Adrenal gland (tissue), 12 donors: ENCODE measurements around the gene DPY30. TPM values are rescaled to one million over a fixed set of nuclear protein-coding genes. Genes with fewer than 3 reads are reported as not detected.
"Not testable (repeated sequence)": the region's sequence is repeated elsewhere in the genome, so short reads cannot be mapped to it uniquely, and the experiment has no call there.

Experiments used
- DNase-seq, 7 donors: peaks; one replicate each; pipeline ENCODE4 v3.0.0-alpha.2; 2019 to 2020
- H3K27ac ChIP-seq, 5 donors: fragments of 200-600 bp; sonication (generic) in 4 of 5; 1 replicate in 3 of 5; 2 replicates in 2 of 5; pipeline versions ENCODE4 v1.5.1 to v1.8.0; 2016 to 2020; ENCODE audit warnings: mild to moderate bottlenecking in 1 of 5
- H3K27me3 ChIP-seq: fragments of 200-600 bp; 2 replicates; pipeline ENCODE4 v1.8.0; 2021
- H3K36me3 ChIP-seq, 2 donors: fragments of 200-600 bp; replicated peaks in 1 of 2; 1 replicate in 1 of 2; 2 replicates in 1 of 2; pipeline versions ENCODE4 v1.5.1 to v1.8.0; 2018 to 2022
- H3K4me1 ChIP-seq, 2 donors: fragments of 200-600 bp; replicated peaks in 1 of 2; 1 replicate in 1 of 2; 2 replicates in 1 of 2; pipeline versions ENCODE4 v1.5.1 to v1.8.0; 2018 to 2021
- H3K4me3 ChIP-seq, 4 donors: fragments of 200-600 bp; sonication (generic) in 3 of 4; one replicate each; pipeline ENCODE4 v1.5.1; 2016 to 2018
- H3K9me3 ChIP-seq, 3 donors: fragments of 200-600 bp; sonication (generic) in 1 of 3; replicated peaks in 1 of 3; 1 replicate in 2 of 3; 2 replicates in 1 of 3; pipeline versions ENCODE4 v1.5.1 to v1.8.0; 2016 to 2021
- POLR2A ChIP-seq, 2 donors: fragments of 450-650 bp; IDR thresholded peaks; one replicate each; pipeline ENCODE4 v1.6.1; 2017; ENCODE audit warnings: antibody characterized with exemption in 2 of 2, mild to moderate bottlenecking in 2 of 2, moderate library complexity in 1 of 2
- WGBS, 4 donors: extraction: QIAGEN DNeasy Blood & Tissue Kit in 2 of 4; methylation state at CpG; one replicate each; pipeline versions ENCODE4 v1.1.5 to v1.1.7; 2013 to 2017; 5-methylcytosine and 5-hydroxymethylcytosine counted together
- intact Hi-C, 2 donors: fragments of 100-400 bp; cut with DNase I; formaldehyde crosslinking; loops; one replicate each; pipeline versions ENCODE4 v1.14.1 to v1.15.0; 2022 to 2023
- polyA plus RNA-seq, 3 donors: library from polyadenylated mRNA; stranded (reverse); fragments of 200-250 nt in 2 of 3; fragments of 350-450 nt in 1 of 3; fragmentation: Illumina TruSeq in 1 of 3; extraction: RNeasy Lipid Tissue Mini Kit (QIAGEN cat#74804) in 1 of 3; gene quantifications; one replicate each; pipeline ENCODE4 v1.2.3, GENCODE V29; 2013 to 2014
- total RNA-seq, 9 donors: library from RNA; depleted of rRNA in 4 of 9; stranded (reverse); fragments of >200 nt in 4 of 9; fragments of 120-200 nt in 1 of 9; fragmentation: NEBNext Ultra II Directional in 1 of 9; extraction: Animal tissue kit (Norgen Biotek cat#: 25700) in 1 of 9; gene quantifications; one replicate each; pipeline versions ENCODE4 v1.1.0 to v1.2.4, GENCODE V29; 2013 to 2023
- TF ChIP-seq, protein P1 (sequence below), 6 experiments: fragments of 450-650 bp in 4 of 6; fragments of 200-600 bp in 2 of 6; sonication (generic) in 1 of 6; IDR thresholded peaks; 1 replicate in 5 of 6; 2 replicates in 1 of 6; pipeline versions ENCODE4 v1.5.1 to v1.8.0; 2016 to 2021; ENCODE audit warnings: antibody characterized with exemption in 6 of 6, mild to moderate bottlenecking in 2 of 6, moderate library complexity in 1 of 6
- donor health status: healthy with polysubstance abuse.
- donor health status: Bipolar disorder and iron deficiency.
- donor health status: DM: yes; HTN: yes; CAD: no.
- donor health status: DM: no; HTN: no; CAD: no.
- donor health status: DM: no; HTN: no; CAD: no.
- donor health status: DM: yes; HTN: yes; CAD: no.

DPY30 gene
- total and polyA plus RNA-seq, 12 donors, result 69.5 to 177 (median 94.2) TPM

DNA sequence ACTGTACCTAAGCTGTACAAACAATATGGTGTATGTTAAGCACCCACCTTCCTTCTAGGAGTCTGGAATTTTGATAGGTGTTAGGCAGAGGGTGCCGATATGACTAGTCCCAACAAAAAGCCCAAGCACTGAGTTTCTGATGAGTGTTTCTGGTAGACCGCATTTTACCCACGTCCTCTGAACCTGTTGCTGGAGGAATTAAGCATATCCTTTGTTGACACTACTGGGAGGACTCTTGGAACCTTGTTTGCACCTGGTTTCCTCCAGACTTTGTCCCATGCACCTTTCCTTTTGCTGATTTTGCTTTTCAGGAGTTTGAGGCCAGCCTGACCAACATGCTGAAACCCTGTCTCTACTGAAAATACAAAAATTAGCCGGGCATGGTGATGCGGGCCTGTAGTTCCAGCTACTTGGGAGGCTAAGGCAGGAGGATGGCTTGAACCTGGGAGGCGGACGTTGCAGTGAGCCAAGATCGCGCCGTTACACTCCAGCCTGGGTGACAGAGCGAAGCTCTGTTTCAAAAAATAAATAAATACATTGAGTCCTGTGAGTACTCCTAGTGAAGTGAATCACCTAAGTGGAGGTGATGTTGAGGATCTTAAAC, 12.3 kb upstream of the DPY30 start:
- H3K4me3 ChIP-seq, result no peak overlapping the region
- no peaks in the 10 kb centered on the region for H3K36me3 ChIP-seq
- WGBS, 4 donors, result 92 to 96% (median 95%) methylated on average over 11 of the region's 11 CpGs

DNA sequence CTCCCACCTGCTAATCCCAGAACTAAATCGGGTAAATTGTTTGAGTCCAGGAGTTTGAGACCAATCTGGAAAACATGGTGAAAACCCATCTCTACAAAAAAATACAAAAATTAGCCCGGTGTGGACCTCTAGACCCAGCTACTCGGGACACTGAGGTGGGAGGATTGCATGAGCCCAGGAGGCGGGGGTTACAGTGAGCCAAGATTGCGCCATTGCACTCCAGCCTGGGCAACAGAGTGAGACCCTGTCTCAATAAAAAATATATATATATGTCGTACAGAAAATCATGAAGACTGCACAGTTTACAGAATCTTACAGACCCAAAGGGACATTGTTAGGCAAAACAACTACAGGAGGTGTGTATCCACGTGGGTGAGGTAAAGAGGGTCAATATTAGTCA, 4.0 kb upstream of the DPY30 start:
- peaks cover 5% of the 10 kb centered on the region in 2 donors for H3K4me1 ChIP-seq
- DNase-seq, result no peak
- 71 to 76% (median 75%) methylated on average over 7 of the region's 7 CpGs for WGBS, 4 donors
- H3K36me3 ChIP-seq, result no peaks in the 10 kb centered on the region
- H3K27me3 ChIP-seq, result no peaks in the 10 kb centered on the region
- intact Hi-C loops, result no loop called here
- TF ChIP-seq, protein P1, sequence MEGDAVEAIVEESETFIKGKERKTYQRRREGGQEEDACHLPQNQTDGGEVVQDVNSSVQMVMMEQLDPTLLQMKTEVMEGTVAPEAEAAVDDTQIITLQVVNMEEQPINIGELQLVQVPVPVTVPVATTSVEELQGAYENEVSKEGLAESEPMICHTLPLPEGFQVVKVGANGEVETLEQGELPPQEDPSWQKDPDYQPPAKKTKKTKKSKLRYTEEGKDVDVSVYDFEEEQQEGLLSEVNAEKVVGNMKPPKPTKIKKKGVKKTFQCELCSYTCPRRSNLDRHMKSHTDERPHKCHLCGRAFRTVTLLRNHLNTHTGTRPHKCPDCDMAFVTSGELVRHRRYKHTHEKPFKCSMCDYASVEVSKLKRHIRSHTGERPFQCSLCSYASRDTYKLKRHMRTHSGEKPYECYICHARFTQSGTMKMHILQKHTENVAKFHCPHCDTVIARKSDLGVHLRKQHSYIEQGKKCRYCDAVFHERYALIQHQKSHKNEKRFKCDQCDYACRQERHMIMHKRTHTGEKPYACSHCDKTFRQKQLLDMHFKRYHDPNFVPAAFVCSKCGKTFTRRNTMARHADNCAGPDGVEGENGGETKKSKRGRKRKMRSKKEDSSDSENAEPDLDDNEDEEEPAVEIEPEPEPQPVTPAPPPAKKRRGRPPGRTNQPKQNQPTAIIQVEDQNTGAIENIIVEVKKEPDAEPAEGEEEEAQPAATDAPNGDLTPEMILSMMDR (IDR thresholded peaks at IDR 0.05), result no peak
- no peak for TF ChIP-seq POLR2A (IDR thresholded peaks at IDR 0.05)
- no peak overlapping the region for H3K27ac ChIP-seq
- H3K4me3 ChIP-seq, result no peak overlapping the region
- H3K9me3 ChIP-seq, result no peaks in the 10 kb centered on the region

More for the DNA sequence above, 12.3 kb upstream of the DPY30 start:
- intact Hi-C loops, result no loop called here
- Histone ChIP-seq H3K27ac (no peak overlapping the region), H3K27me3 (no peaks in the 10 kb centered on the region), H3K4me1 (no peaks in the 10 kb centered on the region), H3K9me3 (no peaks in the 10 kb centered on the region)
- no peak for DNase-seq
- TF ChIP-seq, protein P1 (IDR thresholded peaks at IDR 0.05), result no peak
- no peak for TF ChIP-seq POLR2A (IDR thresholded peaks at IDR 0.05)

DNA sequence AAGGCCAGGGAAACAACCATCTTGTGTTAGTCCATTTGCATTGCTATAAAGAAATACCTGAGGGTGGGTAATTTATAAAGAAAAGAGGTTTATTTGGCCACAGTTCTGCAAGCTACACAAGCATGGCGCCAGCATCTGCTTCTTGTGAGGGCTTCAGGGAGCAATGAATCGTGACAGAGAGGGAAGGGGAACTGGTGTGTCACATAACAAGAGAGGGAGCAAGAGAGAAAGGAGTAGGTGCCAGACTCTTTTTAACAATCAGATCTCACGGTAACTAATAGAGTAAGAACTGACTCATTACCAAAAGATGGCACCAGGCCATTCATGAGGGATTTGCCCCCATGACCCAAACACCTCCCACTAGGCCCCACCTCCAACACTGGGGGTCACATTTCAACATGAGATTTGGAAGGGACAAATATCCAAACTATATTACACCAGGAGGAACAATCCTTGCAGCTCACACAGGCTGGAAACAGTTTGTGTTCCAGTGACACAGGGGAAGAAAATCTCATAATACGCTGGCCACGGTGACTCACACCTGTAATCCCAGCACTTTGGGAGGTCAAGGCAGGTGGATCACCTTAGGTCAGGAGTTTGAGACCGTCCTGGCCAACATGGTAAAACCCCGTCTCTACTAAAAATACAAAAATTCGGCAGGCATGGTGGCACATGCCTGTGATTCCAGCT, 5.3 kb downstream of the DPY30 start:
- H3K4me3 ChIP-seq, H3K36me3 ChIP-seq, H3K27me3 ChIP-seq, H3K9me3 ChIP-seq, intact Hi-C loops, H3K4me1 ChIP-seq: not testable (repeated sequence)
- WGBS, 4 donors, result 73 to 82% (median 76%) methylated on average over 8 of the region's 8 CpGs
- DNase-seq, result peak in 2 of 7 donors; percentile 10 to 30
- peak overlapping the region in 1 of 5 donors; percentile 15 for H3K27ac ChIP-seq

DNA sequence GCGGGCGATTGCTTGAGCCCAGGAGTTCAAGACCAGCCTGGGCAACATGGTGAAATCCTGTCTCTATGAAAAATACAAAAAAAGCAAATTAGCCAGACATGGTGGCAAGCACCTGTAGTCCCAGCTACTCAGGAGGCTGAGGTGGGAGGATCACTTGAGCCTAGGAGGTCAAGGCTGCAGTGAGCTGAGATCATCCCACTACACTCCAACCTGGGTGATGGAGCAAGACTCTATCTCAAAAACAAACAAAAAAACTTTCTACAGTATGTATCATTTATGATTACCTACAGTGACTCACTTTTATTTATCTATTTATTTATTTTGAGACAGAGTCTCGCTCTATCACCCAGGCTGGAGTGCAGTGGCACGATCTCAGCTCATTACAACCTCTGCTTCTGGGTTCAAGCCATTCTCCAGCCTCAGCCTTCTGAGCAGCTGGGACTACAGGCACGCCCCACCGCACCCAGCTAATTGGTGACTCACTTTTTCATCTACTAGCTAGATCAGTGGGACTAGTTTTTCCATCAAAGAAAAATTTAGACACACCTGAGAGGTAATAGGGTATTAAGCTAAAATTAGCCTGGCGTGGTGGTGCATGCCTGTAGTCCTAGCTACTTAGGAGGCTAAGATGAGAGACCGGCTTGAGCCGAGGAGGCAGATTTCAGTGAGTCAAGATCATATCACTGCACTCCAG, 20.7 kb downstream of the DPY30 start:
- H3K4me1 ChIP-seq, H3K9me3 ChIP-seq, H3K27ac ChIP-seq, H3K4me3 ChIP-seq, intact Hi-C loops, DNase-seq, H3K27me3 ChIP-seq: not testable (repeated sequence)
- 95 to 98% (median 97%) methylated on average over 9 of the region's 9 CpGs for whole genome bisulfite sequencing, 4 donors
- H3K36me3 ChIP-seq, result peaks cover 0 to 28% of the 10 kb centered on the region in 2 donors

DNA sequence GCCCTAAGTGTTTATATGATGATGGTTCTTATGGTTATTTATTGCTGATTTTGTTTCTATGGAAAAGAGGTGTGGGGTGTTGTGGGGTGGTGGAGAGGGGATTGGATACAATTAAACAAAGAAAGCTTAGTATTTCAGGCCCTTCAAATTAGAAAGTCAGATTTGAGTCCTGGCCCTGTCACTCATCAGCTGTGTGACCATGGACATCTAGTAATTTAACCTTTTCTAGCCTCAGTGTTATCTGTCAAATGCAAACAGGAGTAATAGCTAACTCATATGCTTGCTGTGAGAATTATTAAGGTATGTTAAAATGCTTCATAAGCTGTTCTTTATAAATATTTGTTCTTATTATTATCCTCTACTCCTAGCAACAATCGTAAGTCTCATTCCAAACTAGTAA, 26.7 kb downstream of the DPY30 start:
- no peak for TF ChIP-seq POLR2A (IDR thresholded peaks at IDR 0.05)
- TF ChIP-seq, protein P1 (IDR thresholded peaks at IDR 0.05), result no peak
- 82 to 91% (median 86%) methylated on average over 1 of the region's 1 CpG for WGBS, 4 donors
- Histone ChIP-seq H3K4me1 (peaks cover 6 to 13% of the 10 kb centered on the region in 2 donors), H3K36me3 (no peaks in the 10 kb centered on the region), H3K9me3 (no peaks in the 10 kb centered on the region), H3K27me3 (no peaks in the 10 kb centered on the region), H3K4me3 (no peak overlapping the region), H3K27ac (no peak overlapping the region)
- intact Hi-C loops, result no loop called here
- DNase-seq, result no peak
